Naive B cell (primary cell): ENCODE data around the gene DNAH17. TPM values are rescaled to one million over a fixed set of nuclear protein-coding genes. Genes with fewer than 3 reads are reported as not detected.

Experiments used
- ATAC-seq, 2 donors: fragments of 150-1000 bp; cut with Tn5 transposase; 2 replicates each; pipeline ENCODE4 v1.10.0; 2021; ENCODE audit warnings: low read depth in 2 of 2, mild to moderate bottlenecking in 2 of 2, moderate library complexity in 2 of 2
- DNase-seq: peaks from one replicate; pipeline ENCODE4 v3.0.0; 2022
- H3K27ac Mint-ChIP-seq, 6 donors: one replicate each; pipeline ENCODE4 v1.8.0; 2020 to 2022; ENCODE audit warnings: mild to moderate bottlenecking in 6 of 6, mixed read lengths in 6 of 6, moderate library complexity in 5 of 6, inconsistent platforms in 2 of 6
- H3K27me3 Mint-ChIP-seq, 3 donors: one replicate each; pipeline ENCODE4 v1.8.0; 2021 to 2022; ENCODE audit warnings: mixed read lengths in 3 of 3, mild to moderate bottlenecking in 1 of 3
- H3K36me3 Mint-ChIP-seq, 2 donors: one replicate each; pipeline ENCODE4 v1.8.0; 2020 to 2022; ENCODE audit warnings: mixed read lengths in 2 of 2, inconsistent platforms in 1 of 2, mild to moderate bottlenecking in 1 of 2
- H3K4me1 Mint-ChIP-seq, 3 donors: one replicate each; pipeline ENCODE4 v1.8.0; 2020 to 2022; ENCODE audit warnings: mixed read lengths in 3 of 3, inconsistent platforms in 1 of 3, mild to moderate bottlenecking in 1 of 3, moderate library complexity in 1 of 3
- H3K4me3 Mint-ChIP-seq, 8 donors: one replicate each; pipeline ENCODE4 v1.8.0; 2020 to 2022; ENCODE audit warnings: mild to moderate bottlenecking in 8 of 8, mixed read lengths in 8 of 8, moderate library complexity in 8 of 8, inconsistent platforms in 2 of 8
- H3K9me3 Mint-ChIP-seq, 7 donors: one replicate each; pipeline ENCODE4 v1.8.0; 2020 to 2022; ENCODE audit warnings: mixed read lengths in 7 of 7, mild to moderate bottlenecking in 5 of 7, inconsistent platforms in 2 of 7, moderate library complexity in 1 of 7
- polyA plus RNA-seq, 6 donors: library from polyadenylated mRNA; unstranded; fragments of 300-500 nt; fragmentation: Illumina TruSeq; gene quantifications; one replicate each; pipeline ENCODE4 v1.2.3, GENCODE V29; 2021; ENCODE audit warnings: low read depth in 6 of 6

Gene DNAH17
- polyA plus RNA-seq, 6 donors from 2014 or later = 0.09 to 0.95 (median 0.13) TPM; not detected in 3

- peaks cover 0 to 5% (median 0%) of the 10 kb centered on the region in 3 donors for H3K4me1 Mint-ChIP-seq
- H3K27me3 Mint-ChIP-seq = no peaks in the 10 kb centered on the region
- no peak for DNase-seq
- H3K27ac Mint-ChIP-seq = no peak overlapping the region
- peaks cover 0 to 2% (median 0%) of the 10 kb centered on the region in 7 donors for H3K9me3 Mint-ChIP-seq
- H3K4me3 Mint-ChIP-seq = no peak overlapping the region
- no peaks in the 10 kb centered on the region for H3K36me3 Mint-ChIP-seq
- no peak for ATAC-seq
Measured at GRCh38 chr17:78451753-78452152, 125.4 kb downstream of the DNAH17 start.

GRCh38 chr17:78450696-78451345 lies 126.4 kb downstream of the DNAH17 start:
- DNase-seq (no peak), ATAC-seq (no peak)
- Mint-ChIP-seq H3K4me1 (peaks cover 0 to 5% (median 3%) of the 10 kb centered on the region in 3 donors), H3K36me3 (no peaks in the 10 kb centered on the region), H3K4me3 (no peak overlapping the region), H3K27me3 (peaks cover 0 to 5% (median 0%) of the 10 kb centered on the region in 3 donors), H3K27ac (peak overlapping the region in 1 of 6 donors; percentile 58), H3K9me3 (peaks cover 0 to 2% (median 0%) of the 10 kb centered on the region in 7 donors)

- H3K4me3 Mint-ChIP-seq = no peak overlapping the region
- no peak for ATAC-seq
- no peak for DNase-seq
- no peaks in the 10 kb centered on the region for H3K36me3 Mint-ChIP-seq
- peaks cover 0 to 2% (median 0%) of the 10 kb centered on the region in 7 donors for H3K9me3 Mint-ChIP-seq
- H3K4me1 Mint-ChIP-seq = peaks cover 0 to 5% (median 3%) of the 10 kb centered on the region in 3 donors
- H3K27me3 Mint-ChIP-seq = peaks cover 0 to 5% (median 0%) of the 10 kb centered on the region in 3 donors
- no peak overlapping the region for H3K27ac Mint-ChIP-seq
Measured at GRCh38 chr17:78449983-78450595, 127.1 kb downstream of the DNAH17 start.

- Mint-ChIP-seq H3K36me3 (no peaks in the 10 kb centered on the region), H3K4me3 (no peak overlapping the region), H3K4me1 (peaks cover 0 to 5% (median 3%) of the 10 kb centered on the region in 3 donors), H3K27me3 (peaks cover 0 to 5% (median 0%) of the 10 kb centered on the region in 3 donors), H3K27ac (no peak overlapping the region), H3K9me3 (peaks cover 0 to 2% (median 0%) of the 10 kb centered on the region in 7 donors)
- ATAC-seq = no peak
- no peak for DNase-seq
Measured at GRCh38 chr17:78448356-78448993, 128.7 kb downstream of the DNAH17 start.

GRCh38 chr17:78446833-78447232 lies 130.4 kb downstream of the DNAH17 start:
- no peak overlapping the region for H3K4me3 Mint-ChIP-seq
- H3K36me3 Mint-ChIP-seq = no peaks in the 10 kb centered on the region
- peaks cover 0 to 5% (median 0%) of the 10 kb centered on the region in 3 donors for H3K27me3 Mint-ChIP-seq
- H3K9me3 Mint-ChIP-seq = peaks cover 0 to 2% (median 0%) of the 10 kb centered on the region in 7 donors
- no peak for ATAC-seq
- H3K27ac Mint-ChIP-seq = no peak overlapping the region
- H3K4me1 Mint-ChIP-seq = peaks cover 0 to 3% (median 3%) of the 10 kb centered on the region in 3 donors
- DNase-seq = no peak

GRCh38 chr17:78444392-78444791 lies 132.8 kb downstream of the DNAH17 start:
- H3K9me3 Mint-ChIP-seq = peaks cover 0 to 2% (median 0%) of the 10 kb centered on the region in 7 donors
- no peaks in the 10 kb centered on the region for H3K36me3 Mint-ChIP-seq
- DNase-seq (no peak), ATAC-seq (no peak)
- no peak overlapping the region for H3K27ac Mint-ChIP-seq
- H3K4me3 Mint-ChIP-seq = no peak overlapping the region
- H3K4me1 Mint-ChIP-seq = peaks cover 0 to 3% (median under 1%) of the 10 kb centered on the region in 3 donors
- H3K27me3 Mint-ChIP-seq = peaks cover 0 to 5% (median 0%) of the 10 kb centered on the region in 3 donors

- no peak for DNase-seq
- peaks cover 0 to 10% (median 0%) of the 10 kb centered on the region in 3 donors for H3K27me3 Mint-ChIP-seq
- no peak overlapping the region for H3K4me3 Mint-ChIP-seq
- peaks cover 4 to 14% (median 7%) of the 10 kb centered on the region in 3 donors for H3K4me1 Mint-ChIP-seq
- no peaks in the 10 kb centered on the region for H3K9me3 Mint-ChIP-seq
- no peak for ATAC-seq
- no peaks in the 10 kb centered on the region for H3K36me3 Mint-ChIP-seq
- H3K27ac Mint-ChIP-seq = peak overlapping the region in 1 of 6 donors; percentile 26
Measured at GRCh38 chr17:78442648-78443218, 134.5 kb downstream of the DNAH17 start.

GRCh38 chr17:78441271-78441971 lies 135.8 kb downstream of the DNAH17 start:
- no peaks in the 10 kb centered on the region for H3K9me3 Mint-ChIP-seq
- peaks cover 0 to 15% (median 0%) of the 10 kb centered on the region in 3 donors for H3K27me3 Mint-ChIP-seq
- H3K4me3 Mint-ChIP-seq = no peak overlapping the region
- DNase-seq (no peak), ATAC-seq (no peak)
- peaks cover 4 to 14% (median 7%) of the 10 kb centered on the region in 3 donors for H3K4me1 Mint-ChIP-seq
- H3K36me3 Mint-ChIP-seq = no peaks in the 10 kb centered on the region
- no peak overlapping the region for H3K27ac Mint-ChIP-seq

GRCh38 chr17:78438694-78439325 lies 138.4 kb downstream of the DNAH17 start:
- ATAC-seq (peak; percentile 11 to 34), DNase-seq (no peak)
- peak overlapping the region in 2 of 8 donors; percentile 25 to 29 for H3K4me3 Mint-ChIP-seq
- H3K27ac Mint-ChIP-seq = peak overlapping the region; percentile 7 to 95 (median 81)
- peaks cover 4 to 12% (median 7%) of the 10 kb centered on the region in 3 donors for H3K4me1 Mint-ChIP-seq
- H3K27me3 Mint-ChIP-seq = peaks cover 0 to 10% (median 0%) of the 10 kb centered on the region in 3 donors
- no peaks in the 10 kb centered on the region for H3K36me3 Mint-ChIP-seq
- H3K9me3 Mint-ChIP-seq = no peaks in the 10 kb centered on the region

GRCh38 chr17:78438271-78438691 lies 138.9 kb downstream of the DNAH17 start:
- ATAC-seq = peak; percentile 30 to 43
- peaks cover 4 to 12% (median 7%) of the 10 kb centered on the region in 3 donors for H3K4me1 Mint-ChIP-seq
- peak overlapping the region in 5 of 6 donors; percentile 9 to 95 (median 88) for H3K27ac Mint-ChIP-seq
- peak overlapping the region in 3 of 8 donors; percentile 48 to 88 (median 64) for H3K4me3 Mint-ChIP-seq
- no peaks in the 10 kb centered on the region for H3K36me3 Mint-ChIP-seq
- H3K9me3 Mint-ChIP-seq = no peaks in the 10 kb centered on the region
- DNase-seq = no peak
- H3K27me3 Mint-ChIP-seq = peaks cover 0 to 10% (median 0%) of the 10 kb centered on the region in 3 donors

GRCh38 chr17:78437508-78438169 lies 139.6 kb downstream of the DNAH17 start:
- Mint-ChIP-seq H3K27me3 (peaks cover 0 to 10% (median 0%) of the 10 kb centered on the region in 3 donors), H3K9me3 (no peaks in the 10 kb centered on the region), H3K4me3 (peak overlapping the region in 1 of 8 donors; percentile 64), H3K4me1 (peaks cover 4 to 12% (median 7%) of the 10 kb centered on the region in 3 donors), H3K27ac (peak overlapping the region in 5 of 6 donors; percentile 9 to 95 (median 88)), H3K36me3 (no peaks in the 10 kb centered on the region)
- DNase-seq (no peak), ATAC-seq (no peak)
